Measurements from ENCODE around the gene ZNF420. TPM values are rescaled to one million over a fixed set of nuclear protein-coding genes. Genes with fewer than 3 reads are reported as not detected.
"Not testable (repeated sequence)": the region's sequence is repeated elsewhere in the genome, so short reads cannot be mapped to it uniquely, and the experiment has no call there.

The ZNF420 gene
- total RNA-seq, 1 experiment from 2014 or later: 9.8 TPM

DNA sequence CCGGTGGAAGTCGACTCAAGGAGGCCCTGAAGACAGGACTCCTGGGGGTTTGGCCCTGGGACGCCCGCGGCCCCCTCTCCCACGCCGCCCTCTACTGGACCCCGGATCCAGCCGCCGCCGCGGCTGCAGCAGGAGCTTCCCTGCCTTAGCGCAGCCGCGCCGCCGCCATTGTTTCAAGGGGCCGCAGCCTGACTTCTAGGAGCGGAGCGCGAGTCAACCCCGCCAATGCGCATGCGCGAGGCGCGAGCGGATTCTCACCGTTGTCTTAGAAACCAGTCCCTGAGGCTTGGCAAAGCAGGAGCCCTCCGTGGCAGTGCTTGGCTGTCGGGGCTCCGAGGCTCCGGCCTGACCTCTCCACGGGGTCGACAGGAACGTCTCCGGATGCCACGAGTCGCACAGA lies 19.1 kb upstream of the ZNF420 start:
- H4K91ac ChIP-seq (ENCODE audit: insufficient read length, low read depth, low read length): no peak overlapping the region
- H3K27me3 ChIP-seq (ENCODE audit: insufficient read depth, low read length): no peaks in the 10 kb centered on the region
- no peak overlapping the region for H2BK12ac ChIP-seq (ENCODE audit: insufficient read length, low read depth, low read length)
- H3K79me1 ChIP-seq (ENCODE audit: insufficient read depth, low read depth, low read length, poor library complexity, severe bottlenecking): no peaks in the 10 kb centered on the region
- no peak overlapping the region for H2BK120ac ChIP-seq (ENCODE audit: low read depth, low read length, poor library complexity, severe bottlenecking)
- H4K20me1 ChIP-seq (ENCODE audit: control insufficient read depth, insufficient read depth, insufficient read length): no peaks in the 10 kb centered on the region
- Mint-ChIP-seq H3K9me3 (peaks cover 91 to 94% of the 10 kb centered on the region in 2 experiments), H3K27me3 (ENCODE audit: low read depth) (peaks cover 9% of the 10 kb centered on the region), H3K27ac (no peak overlapping the region), H3K4me1 (no peaks in the 10 kb centered on the region), H3K4me3 (no peak overlapping the region), H3K36me3 (ENCODE audit: insufficient read depth in 1 of 3, low read depth in 3 of 3) (peaks cover 29 to 41% (median 36%) of the 10 kb centered on the region in 3 experiments)
- no peak overlapping the region for H2BK20ac ChIP-seq (ENCODE audit: low read depth, low read length, poor library complexity, severe bottlenecking)
- H2AFZ ChIP-seq (ENCODE audit: low read length): no peak overlapping the region
- H3K27ac ChIP-seq (ENCODE audit: insufficient read length, low read depth, low read length): no peak overlapping the region
- H3K4me1 ChIP-seq (ENCODE audit: insufficient read depth, low read length): no peaks in the 10 kb centered on the region
- H3K23me2 ChIP-seq (ENCODE audit: insufficient read length, low read depth, low read length, poor library complexity, severe bottlenecking): no peaks in the 10 kb centered on the region
- H4K8ac ChIP-seq (replicated peaks; ENCODE audit: insufficient read length, low read depth, low read length): no peak overlapping the region
- no CpG with 5 or more reads among the region's 39 CpGs for WGBS (ENCODE audit: extremely low coverage, insufficient read length, low lambda C conversion rate)
- H3K56ac ChIP-seq (ENCODE audit: insufficient read length, low read depth, low read length): no peak overlapping the region
- DNase-seq: no peak
- H3K18ac ChIP-seq (ENCODE audit: insufficient read length, low read depth, low read length): no peak overlapping the region
- no peak overlapping the region for H3K4me2 ChIP-seq (ENCODE audit: insufficient read depth, insufficient read length, low read length)
- H2BK5ac ChIP-seq (ENCODE audit: insufficient read length, low read length): no peak overlapping the region
- H2BK15ac ChIP-seq (ENCODE audit: low read depth, low read length): no peak overlapping the region
- no peak overlapping the region for H2AK5ac ChIP-seq (ENCODE audit: insufficient read length, low read length)
- H3K79me2 ChIP-seq (ENCODE audit: insufficient read depth, low read length): no peaks in the 10 kb centered on the region
- H3K23ac ChIP-seq (ENCODE audit: insufficient read length, low read depth, low read length): no peak overlapping the region
- H4K5ac ChIP-seq (ENCODE audit: insufficient read length, low read depth, low read length): no peak overlapping the region
- H3K9ac ChIP-seq (ENCODE audit: extremely low read depth, insufficient read length, low read length): no peak overlapping the region
- H3K14ac ChIP-seq (ENCODE audit: insufficient read depth, low read length): no peak overlapping the region
- H3K9me3 ChIP-seq (ENCODE audit: control insufficient read depth, low read depth, low read length): peaks cover 92% of the 10 kb centered on the region
- H3T11ph ChIP-seq (ENCODE audit: low read length): no peak overlapping the region
- no peak overlapping the region for H3K4ac ChIP-seq (ENCODE audit: low read depth, low read length)
- no peak for TF ChIP-seq CTCF (conservative IDR thresholded peaks at IDR 0.05)

GRCh38 chr19:37064886-37065285 lies 13.3 kb upstream of the ZNF420 start:
- H3K9me3 Mint-ChIP-seq: peaks cover 80 to 84% of the 10 kb centered on the region in 2 experiments
- not testable (repeated sequence) for H3K4me1 Mint-ChIP-seq

More at GRCh38 chr19:37064886-37065285, 13.3 kb upstream of the ZNF420 start:
- not testable (repeated sequence) for H2BK5ac ChIP-seq (ENCODE audit: insufficient read length, low read length); H2BK12ac ChIP-seq (ENCODE audit: insufficient read length, low read depth, low read length); H2AK5ac ChIP-seq (ENCODE audit: insufficient read length, low read length); H2AFZ ChIP-seq (ENCODE audit: low read length); H4K8ac ChIP-seq (replicated peaks; ENCODE audit: insufficient read length, low read depth, low read length); H3T11ph ChIP-seq (ENCODE audit: low read length); H3K27me3 Mint-ChIP-seq (ENCODE audit: low read depth); H3K56ac ChIP-seq (ENCODE audit: insufficient read length, low read depth, low read length); H2BK120ac ChIP-seq (ENCODE audit: low read depth, low read length, poor library complexity, severe bottlenecking); H3K9ac ChIP-seq (ENCODE audit: extremely low read depth, insufficient read length, low read length); H3K4me3 Mint-ChIP-seq; DNase-seq; H3K79me1 ChIP-seq (ENCODE audit: insufficient read depth, low read depth, low read length, poor library complexity, severe bottlenecking); H4K20me1 ChIP-seq (ENCODE audit: control insufficient read depth, insufficient read depth, insufficient read length); H3K23ac ChIP-seq (ENCODE audit: insufficient read length, low read depth, low read length); H3K4ac ChIP-seq (ENCODE audit: low read depth, low read length); H3K14ac ChIP-seq (ENCODE audit: insufficient read depth, low read length); H2BK20ac ChIP-seq (ENCODE audit: low read depth, low read length, poor library complexity, severe bottlenecking); H2BK15ac ChIP-seq (ENCODE audit: low read depth, low read length); H3K18ac ChIP-seq (ENCODE audit: insufficient read length, low read depth, low read length); H3K23me2 ChIP-seq (ENCODE audit: insufficient read length, low read depth, low read length, poor library complexity, severe bottlenecking); H3K27me3 ChIP-seq (ENCODE audit: insufficient read depth, low read length); H3K4me2 ChIP-seq (ENCODE audit: insufficient read depth, insufficient read length, low read length); H3K79me2 ChIP-seq (ENCODE audit: insufficient read depth, low read length); H3K27ac ChIP-seq (ENCODE audit: insufficient read length, low read depth, low read length); H3K27ac Mint-ChIP-seq; H4K91ac ChIP-seq (ENCODE audit: insufficient read length, low read depth, low read length); H3K4me1 ChIP-seq (ENCODE audit: insufficient read depth, low read length); H4K5ac ChIP-seq (ENCODE audit: insufficient read length, low read depth, low read length)
- H3K36me3 Mint-ChIP-seq (ENCODE audit: insufficient read depth in 1 of 3, low read depth in 3 of 3): peaks cover 6 to 25% (median 13%) of the 10 kb centered on the region in 3 experiments; a peak in 6 of 7 replicates
- WGBS (ENCODE audit: extremely low coverage, insufficient read length, low lambda C conversion rate): no CpG with 5 or more reads among the region's 4 CpGs
- H3K9me3 ChIP-seq (ENCODE audit: control insufficient read depth, low read depth, low read length): peaks cover 48% of the 10 kb centered on the region
